Neural cell (in vitro differentiated cells): ENCODE results near the gene CARD14.

Experiments used
- CTCF ChIP-seq: fragments of 450-650 bp; IDR thresholded peaks from 2 replicates; pipeline ENCODE4 v1.5.1; 2014; ENCODE audit warnings: antibody characterized with exemption, mild to moderate bottlenecking, moderate library complexity; ENCODE audit not compliant: poor library complexity, severe bottlenecking
- RAD21 ChIP-seq: fragments of 450-650 bp; conservative IDR thresholded peaks from 2 replicates; pipeline ENCODE4 v1.6.1; 2014; ENCODE audit warnings: antibody characterized with exemption, mild to moderate bottlenecking, moderate library complexity
- TAF1 ChIP-seq: IDR thresholded peaks from 2 replicates; pipeline ENCODE4 v1.6.1; 2012; ENCODE audit warnings: low read depth

GRCh38 chr17:80232438-80232837 lies 62.6 kb downstream of the CARD14 start:
- TF ChIP-seq TAF1, result no peak
- no peak for TF ChIP-seq CTCF
- TF ChIP-seq RAD21, result no peak
